Measurements from ENCODE around the gene PLA2G4C.

PLA2G4C gene

DNA sequence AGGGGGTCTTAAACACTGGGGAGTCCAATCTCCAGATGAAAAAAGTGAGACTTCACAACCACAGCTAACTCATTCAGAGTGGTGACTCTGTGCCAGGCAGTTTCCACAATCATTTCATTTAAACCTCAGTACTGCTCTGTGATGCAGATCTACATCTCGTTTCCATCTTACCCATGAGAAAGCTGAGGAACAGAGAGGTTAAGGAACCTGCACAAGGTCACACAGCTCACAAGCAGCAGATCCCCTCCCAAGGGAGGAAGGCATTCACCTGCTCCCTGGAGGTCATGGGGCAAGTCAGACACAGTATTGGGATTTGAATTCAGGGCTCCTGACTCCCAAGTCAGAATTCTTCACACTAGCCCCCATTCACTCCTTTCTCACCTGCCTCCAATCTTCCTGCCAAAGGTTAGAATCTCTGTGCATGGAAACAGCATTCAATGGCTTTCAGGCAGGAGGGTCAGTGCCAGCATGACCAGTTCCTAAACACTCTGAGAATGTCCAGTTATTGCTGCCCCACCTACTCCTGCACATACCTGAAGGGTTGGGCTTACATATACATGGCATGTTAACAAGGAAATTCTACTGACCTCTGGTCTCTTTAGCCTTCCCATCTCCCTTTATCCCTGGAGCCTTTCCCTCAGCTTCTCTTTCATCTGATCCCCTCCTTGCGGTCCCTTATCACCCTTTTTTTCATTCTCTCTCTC lies 68.6 kb downstream of the PLA2G4C start:
- no peak for DNase-seq (ENCODE audit: low read depth)

DNA sequence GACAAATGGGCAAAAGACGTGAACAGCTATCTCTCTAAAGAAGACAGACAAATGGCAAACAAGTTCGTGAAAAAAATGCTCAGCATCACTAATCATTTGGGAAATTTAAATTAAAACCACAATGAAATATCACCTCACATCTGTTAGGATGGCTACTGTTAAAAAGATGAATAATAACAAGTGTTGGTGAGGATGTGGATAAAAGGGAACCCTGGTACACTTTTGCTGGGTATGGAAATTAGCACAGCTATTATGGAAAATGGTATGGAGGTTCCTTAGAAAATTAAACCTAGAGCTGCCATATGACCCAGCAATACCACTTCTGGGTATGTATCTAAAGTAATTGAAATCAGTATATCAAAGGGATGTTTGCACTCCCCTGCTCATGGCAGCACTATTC lies 73.9 kb downstream of the PLA2G4C start:
- H3K4me3 ChIP-seq (ENCODE audit: low read depth, low read length) = no peak overlapping the region
- no peak for DNase-seq (ENCODE audit: low read depth)
- TF ChIP-seq, protein P1, sequence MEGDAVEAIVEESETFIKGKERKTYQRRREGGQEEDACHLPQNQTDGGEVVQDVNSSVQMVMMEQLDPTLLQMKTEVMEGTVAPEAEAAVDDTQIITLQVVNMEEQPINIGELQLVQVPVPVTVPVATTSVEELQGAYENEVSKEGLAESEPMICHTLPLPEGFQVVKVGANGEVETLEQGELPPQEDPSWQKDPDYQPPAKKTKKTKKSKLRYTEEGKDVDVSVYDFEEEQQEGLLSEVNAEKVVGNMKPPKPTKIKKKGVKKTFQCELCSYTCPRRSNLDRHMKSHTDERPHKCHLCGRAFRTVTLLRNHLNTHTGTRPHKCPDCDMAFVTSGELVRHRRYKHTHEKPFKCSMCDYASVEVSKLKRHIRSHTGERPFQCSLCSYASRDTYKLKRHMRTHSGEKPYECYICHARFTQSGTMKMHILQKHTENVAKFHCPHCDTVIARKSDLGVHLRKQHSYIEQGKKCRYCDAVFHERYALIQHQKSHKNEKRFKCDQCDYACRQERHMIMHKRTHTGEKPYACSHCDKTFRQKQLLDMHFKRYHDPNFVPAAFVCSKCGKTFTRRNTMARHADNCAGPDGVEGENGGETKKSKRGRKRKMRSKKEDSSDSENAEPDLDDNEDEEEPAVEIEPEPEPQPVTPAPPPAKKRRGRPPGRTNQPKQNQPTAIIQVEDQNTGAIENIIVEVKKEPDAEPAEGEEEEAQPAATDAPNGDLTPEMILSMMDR (IDR thresholded peaks at IDR 0.05; ENCODE audit: control insufficient read depth, extremely low read depth, insufficient read depth) = no peak

More for the DNA sequence above, 68.6 kb downstream of the PLA2G4C start:
- TF ChIP-seq, protein P1 (IDR thresholded peaks at IDR 0.05; ENCODE audit: control insufficient read depth, extremely low read depth, insufficient read depth) = no peak
- no peak overlapping the region for H3K4me3 ChIP-seq (ENCODE audit: low read depth, low read length)

GRCh38 chr19:48033604-48034003 lies 77.0 kb downstream of the PLA2G4C start:
- TF ChIP-seq, protein P1 (IDR thresholded peaks at IDR 0.05; ENCODE audit: control insufficient read depth, extremely low read depth, insufficient read depth) = no peak
- DNase-seq (ENCODE audit: low read depth) = no peak
- H3K4me3 ChIP-seq (ENCODE audit: low read depth, low read length) = no peak overlapping the region

- no peak for DNase-seq (ENCODE audit: low read depth)
- H3K4me3 ChIP-seq (ENCODE audit: low read depth, low read length) = no peak overlapping the region
- TF ChIP-seq, protein P1 (IDR thresholded peaks at IDR 0.05; ENCODE audit: control insufficient read depth, extremely low read depth, insufficient read depth) = no peak
Observed at GRCh38 chr19:48030073-48030472, 80.5 kb downstream of the PLA2G4C start.

GRCh38 chr19:48029431-48029830 lies 81.2 kb downstream of the PLA2G4C start:
- no peak for DNase-seq (ENCODE audit: low read depth)
- no peak overlapping the region for H3K4me3 ChIP-seq (ENCODE audit: low read depth, low read length)
- TF ChIP-seq, protein P1 (IDR thresholded peaks at IDR 0.05; ENCODE audit: control insufficient read depth, extremely low read depth, insufficient read depth) = no peak

GRCh38 chr19:48025480-48025879 lies 85.1 kb downstream of the PLA2G4C start:
- no peak overlapping the region for H3K4me3 ChIP-seq (ENCODE audit: low read depth, low read length)
- TF ChIP-seq, protein P1 (IDR thresholded peaks at IDR 0.05; ENCODE audit: control insufficient read depth, extremely low read depth, insufficient read depth) = no peak
- no peak for DNase-seq (ENCODE audit: low read depth)

DNA sequence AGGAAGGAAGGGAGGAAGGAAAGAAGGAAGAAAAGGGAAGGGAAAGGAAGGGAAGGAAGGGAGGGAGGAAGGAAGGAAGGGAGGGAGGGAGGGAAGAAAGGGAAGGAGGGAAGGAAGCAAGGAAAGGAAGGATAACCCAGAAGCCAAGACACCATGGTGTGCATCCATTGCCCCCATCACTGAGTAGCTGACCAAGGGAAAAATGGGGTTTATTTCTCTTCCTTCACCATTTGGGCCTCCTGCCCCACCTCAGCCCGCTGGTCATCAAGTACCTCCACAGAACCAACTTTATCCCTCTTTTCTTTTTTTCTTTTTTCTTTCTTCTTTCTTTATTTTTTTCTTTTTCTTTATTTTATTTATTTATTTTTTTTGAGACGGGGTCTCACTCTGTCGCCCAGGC lies 87.1 kb downstream of the PLA2G4C start:
- H3K4me3 ChIP-seq (ENCODE audit: low read depth, low read length) = no peak overlapping the region
- DNase-seq (ENCODE audit: low read depth) = no peak
- TF ChIP-seq, protein P1 (IDR thresholded peaks at IDR 0.05; ENCODE audit: control insufficient read depth, extremely low read depth, insufficient read depth) = no peak

All from LNCaP clone FGC (cell line).